Subcutaneous adipose tissue (tissue), 4 donors: ENCODE data around the gene A3GALT2. TPM values are rescaled to one million over a fixed set of nuclear protein-coding genes. Genes with fewer than 3 reads are reported as not detected.

Experiments
- small RNA-seq: library from RNA; depleted of rRNA; stranded (forward); fragments of <200 nt; gene quantifications from one replicate; pipeline ENCODE3, GENCODE V24; 2016
- total RNA-seq, 4 donors: library from RNA; depleted of rRNA; stranded (reverse); fragments of >200 nt; gene quantifications; one replicate each; pipeline ENCODE4 v1.1.0, GENCODE V29; 2016
- TF ChIP-seq, protein P1 (sequence below): fragments of 450-650 bp; IDR thresholded peaks from one replicate; pipeline ENCODE4 v1.5.1; 2016; ENCODE audit warnings: low read depth, mild to moderate bottlenecking, control low read depth, antibody characterized with exemption, moderate library complexity

Gene A3GALT2
- total RNA-seq, 4 donors from 2014 or later = not detected

DNA sequence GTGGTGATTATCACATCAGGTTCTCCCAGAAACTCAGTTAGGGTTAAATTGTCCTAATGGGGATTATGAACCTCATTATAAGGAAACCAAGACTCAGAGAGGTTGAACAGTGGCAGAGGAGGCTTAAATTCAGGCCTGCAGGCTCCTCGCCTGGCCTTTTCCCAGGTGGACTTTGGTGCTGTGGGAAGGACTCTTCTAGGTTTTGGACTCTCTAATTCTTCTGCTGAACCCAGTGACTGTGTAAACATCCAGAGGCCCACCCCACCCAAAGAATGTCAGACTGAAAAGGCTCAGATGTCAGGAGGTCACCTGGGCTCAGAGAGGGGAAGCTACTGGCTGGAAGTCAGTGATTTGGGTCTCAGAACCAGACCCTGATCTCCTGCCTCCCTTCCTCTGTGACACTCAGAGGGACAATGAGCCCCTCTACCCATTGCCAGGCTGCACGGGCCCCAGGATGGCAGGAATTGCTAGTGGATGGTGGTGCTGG lies 62.1 kb downstream of the A3GALT2 start:
- TF ChIP-seq, protein P1, sequence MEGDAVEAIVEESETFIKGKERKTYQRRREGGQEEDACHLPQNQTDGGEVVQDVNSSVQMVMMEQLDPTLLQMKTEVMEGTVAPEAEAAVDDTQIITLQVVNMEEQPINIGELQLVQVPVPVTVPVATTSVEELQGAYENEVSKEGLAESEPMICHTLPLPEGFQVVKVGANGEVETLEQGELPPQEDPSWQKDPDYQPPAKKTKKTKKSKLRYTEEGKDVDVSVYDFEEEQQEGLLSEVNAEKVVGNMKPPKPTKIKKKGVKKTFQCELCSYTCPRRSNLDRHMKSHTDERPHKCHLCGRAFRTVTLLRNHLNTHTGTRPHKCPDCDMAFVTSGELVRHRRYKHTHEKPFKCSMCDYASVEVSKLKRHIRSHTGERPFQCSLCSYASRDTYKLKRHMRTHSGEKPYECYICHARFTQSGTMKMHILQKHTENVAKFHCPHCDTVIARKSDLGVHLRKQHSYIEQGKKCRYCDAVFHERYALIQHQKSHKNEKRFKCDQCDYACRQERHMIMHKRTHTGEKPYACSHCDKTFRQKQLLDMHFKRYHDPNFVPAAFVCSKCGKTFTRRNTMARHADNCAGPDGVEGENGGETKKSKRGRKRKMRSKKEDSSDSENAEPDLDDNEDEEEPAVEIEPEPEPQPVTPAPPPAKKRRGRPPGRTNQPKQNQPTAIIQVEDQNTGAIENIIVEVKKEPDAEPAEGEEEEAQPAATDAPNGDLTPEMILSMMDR = no peak

DNA sequence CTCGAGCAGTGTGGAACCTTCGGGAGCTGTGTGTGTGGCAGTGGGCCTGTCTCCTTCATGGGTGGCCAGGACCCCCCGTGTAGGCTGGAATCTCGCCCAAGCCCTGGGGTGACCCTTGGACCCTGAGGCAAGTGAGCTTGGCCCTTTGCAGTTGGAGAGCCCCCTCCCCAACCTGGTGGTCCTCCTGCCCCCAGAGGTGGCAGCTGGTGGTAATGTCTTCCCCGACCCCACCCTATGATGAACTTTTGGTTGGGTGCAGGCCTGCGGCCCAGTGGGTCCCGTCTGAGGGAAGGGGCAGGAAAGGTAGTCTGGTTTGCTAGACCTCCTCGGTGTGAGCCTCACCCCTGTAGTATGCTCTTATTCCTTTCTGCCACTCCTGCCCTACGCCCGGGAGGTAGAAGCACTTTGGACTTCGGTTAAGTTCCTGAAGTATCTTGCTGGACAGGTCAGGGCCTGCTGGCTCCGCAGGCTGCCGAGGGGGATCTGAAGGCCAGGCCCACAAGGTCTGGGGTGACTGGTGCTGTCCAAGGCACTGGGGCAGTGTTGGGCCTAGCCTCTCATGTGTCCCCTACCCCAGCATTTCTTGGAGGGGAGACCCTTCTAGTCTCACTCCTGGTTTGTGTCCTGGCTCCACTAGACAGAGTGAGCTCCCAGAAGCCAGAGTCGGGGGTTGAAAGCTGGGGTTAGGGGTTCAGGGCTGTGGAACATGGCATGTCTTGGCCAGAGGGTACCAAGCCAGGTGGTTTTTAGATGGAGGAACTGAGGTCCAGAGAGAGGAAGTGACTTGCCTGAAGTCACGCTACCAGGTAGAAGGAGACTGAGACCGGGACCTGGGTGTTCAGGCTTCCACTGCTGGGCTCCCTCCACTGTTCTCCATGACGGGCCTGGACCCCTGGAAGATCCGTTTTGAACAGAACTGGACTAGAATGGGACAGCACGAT lies 62.9 kb downstream of the A3GALT2 start:
- TF ChIP-seq, protein P1 = no peak

DNA sequence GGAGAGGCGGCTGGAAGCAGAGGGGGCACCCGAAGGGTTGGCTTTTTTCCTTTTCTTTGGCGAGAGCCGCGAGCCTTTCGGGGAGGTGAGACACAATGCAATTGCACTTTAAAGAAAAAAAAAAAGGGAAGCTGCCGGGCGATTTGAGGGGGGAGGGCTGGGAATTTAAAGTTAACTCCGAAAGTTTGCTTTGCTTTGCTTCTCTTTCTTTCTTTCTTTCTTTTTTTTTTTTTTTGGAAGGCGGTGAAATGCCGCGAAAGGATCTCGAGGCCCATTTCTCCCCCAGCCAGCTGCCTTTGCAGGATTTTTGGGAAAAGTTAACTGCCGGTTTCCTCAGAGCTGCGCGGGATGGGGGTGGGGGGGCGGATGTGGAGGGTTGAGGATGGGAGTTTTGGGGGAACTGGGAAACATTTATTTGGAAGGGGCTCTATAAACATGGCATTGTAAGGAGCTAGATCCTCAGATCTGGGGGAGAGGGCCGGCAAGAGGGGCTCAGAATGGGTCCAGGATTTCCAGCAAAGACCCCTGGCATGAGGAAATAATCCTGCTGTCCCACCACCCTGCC lies 63.6 kb downstream of the A3GALT2 start:
- TF ChIP-seq, protein P1 = no peak

Small RNA genes within 50 kb of the gene (small RNA-seq; reads per million reads assigned to genes)
- gene RN7SKP16 = not detected

Other genes with a start within 250 kb of the A3GALT2 start
- 1 to 10 TPM in 3 of 4 donors, not detected in 1; 1.5 to 3.5 (median 1.7) TPM for gene AZIN2, start 239.9 kb downstream of the A3GALT2 start, total RNA-seq
- 1 to 10 TPM; 1.5 to 4.9 (median 3.5) TPM for gene TRIM62, start 139.1 kb downstream of the A3GALT2 start, total RNA-seq
- 10 to 100 TPM in 3 of 4 donors, 1 to 10 TPM in 1; 8.2 to 16.6 (median 11.1) TPM for gene ZNF362, start 64.6 kb downstream of the A3GALT2 start, total RNA-seq
- 100 to 1,000 TPM; 118 to 164 (median 139) TPM for gene PHC2, start 110.0 kb upstream of the A3GALT2 start, total RNA-seq
- gene ZSCAN20, start 151.5 kb upstream of the A3GALT2 start, total RNA-seq = 1 to 10 TPM; 4.9 to 7.3 (median 6.2) TPM